T-cell (primary cell): Measurements from ENCODE around the gene CNPY4. TPM values are rescaled to one million over a fixed set of nuclear protein-coding genes. Genes with fewer than 3 reads are reported as not detected.
A peak's percentile ranks its signal among the peaks of the same experiment; 100 is the strongest.

ENCODE experiments used
- ATAC-seq, 4 experiments: fragments of 200-7000 bp in 3 of 4; fragments of 150-1000 bp in 1 of 4; cut with Tn5 transposase; replicated peaks in 1 of 4; 1 replicate in 3 of 4; 2 replicates in 1 of 4; pipeline ENCODE4 v1.10.0; 2021; ENCODE audit warnings: moderate library complexity in 3 of 4, mild to moderate bottlenecking in 2 of 4, moderate number of reproducible peaks in 1 of 4
- CTCF ChIA-PET, 2 donors: fragments of 300-600 bp; sonication (Branson Sonifier 250); formaldehyde crosslinking; loops; one replicate each; lab custom pipeline; 2022; ENCODE audit warnings: antibody characterized with exemption in 2 of 2; lab: Charles Lee
- POLR2A ChIA-PET, 2 donors: fragments of 300-600 bp; sonication (Branson Sonifier 250); formaldehyde crosslinking; loops; one replicate each; lab custom pipeline; 2022; ENCODE audit warnings: antibody characterized with exemption in 2 of 2; lab: Charles Lee
- DNase-seq, 35 experiments: peaks; one replicate each; pipeline versions ENCODE4 v3.0.0 to v3.0.0-alpha.2; 2013 to 2023
- H3K27ac ChIP-seq: one replicate; pipeline ENCODE4 v1.5.1; 2013; ENCODE audit warnings: low read length
- H3K27me3 ChIP-seq, 2 experiments: replicated peaks in 1 of 2; 1 replicate in 1 of 2; 2 replicates in 1 of 2; pipeline versions ENCODE4 v1.6.1 to v1.7.0; 2013; ENCODE audit warnings: low read length in 1 of 2, mixed read lengths in 1 of 2; ENCODE audit not compliant: control insufficient read depth in 2 of 2, insufficient read depth in 2 of 2; ENCODE audit errors: extremely low read depth in 1 of 2
- H3K36me3 ChIP-seq, 2 donors: 1 replicate in 1 of 2; 2 replicates in 1 of 2; pipeline versions ENCODE4 v1.6.1 to v1.7.0; 2013; ENCODE audit warnings: low read length in 1 of 2; ENCODE audit not compliant: control insufficient read depth in 2 of 2, insufficient read depth in 1 of 2; ENCODE audit errors: extremely low read depth in 1 of 2
- H3K4me1 ChIP-seq, 2 experiments: 1 replicate in 1 of 2; 2 replicates in 1 of 2; pipeline versions ENCODE4 v1.6.1 to v1.7.0; 2013; ENCODE audit warnings: low read length in 2 of 2, mixed read lengths in 1 of 2; ENCODE audit not compliant: insufficient read depth in 2 of 2, control insufficient read depth in 1 of 2; ENCODE audit errors: extremely low read depth in 1 of 2
- H3K4me3 ChIP-seq, 2 donors: 1 replicate in 1 of 2; 2 replicates in 1 of 2; pipeline versions ENCODE4 v1.5.1 to v1.7.0; 2013; ENCODE audit warnings: mild to moderate bottlenecking in 2 of 2, low read length in 1 of 2, moderate library complexity in 1 of 2; ENCODE audit not compliant: control insufficient read depth in 1 of 2; ENCODE audit errors: extremely low read depth in 1 of 2
- H3K9me3 ChIP-seq: 2 replicates; pipeline ENCODE4 v1.7.0; 2013
- H3K27ac Mint-ChIP-seq, 2 donors: one replicate each; pipeline ENCODE4 v1.8.0; 2020 to 2021; ENCODE audit warnings: mild to moderate bottlenecking in 2 of 2, mixed read lengths in 2 of 2
- H3K27me3 Mint-ChIP-seq, 2 donors: one replicate each; pipeline ENCODE4 v1.8.0; 2021 to 2022; ENCODE audit warnings: mixed read lengths in 2 of 2
- H3K36me3 Mint-ChIP-seq: one replicate; pipeline ENCODE4 v1.8.0; 2021; ENCODE audit warnings: mixed read lengths
- H3K4me1 Mint-ChIP-seq, 3 donors: one replicate each; pipeline ENCODE4 v1.8.0; 2020 to 2022; ENCODE audit warnings: mixed read lengths in 3 of 3, mild to moderate bottlenecking in 1 of 3
- H3K4me3 Mint-ChIP-seq, 3 donors: one replicate each; pipeline ENCODE4 v1.8.0; 2020 to 2022; ENCODE audit warnings: mild to moderate bottlenecking in 3 of 3, mixed read lengths in 3 of 3, moderate library complexity in 3 of 3
- H3K9me3 Mint-ChIP-seq, 3 donors: one replicate each; pipeline ENCODE4 v1.8.0; 2020 to 2022; ENCODE audit warnings: mixed read lengths in 3 of 3
- WGBS: methylation state at CpG from one replicate; pipeline ENCODE4 v1.1.5; 2013; ENCODE audit warnings: missing lambda C conversion rate; ENCODE audit not compliant: insufficient coverage; 5-methylcytosine and 5-hydroxymethylcytosine counted together
- total RNA-seq, 35 experiments: library from RNA in 6 of 35; stranded (reverse) in 6 of 35; fragments of 120-200 nt in 1 of 35; gene quantifications; one replicate each; pipeline versions ENCODE4 v1.2.1 to v1.2.4 and lab custom pipeline; 2013 to 2026

CNPY4 gene
- total RNA-seq, 5 donors from 2014 or later (not counting 1 experiment from before 2014, with no cell fraction given), result 23.9 to 90.0 (median 79.6) TPM

- Histone ChIP-seq H3K9me3 (no peaks in the 10 kb centered on the region), H3K27ac (no peak overlapping the region), H3K4me1 (peaks cover 18 to 66% of the 10 kb centered on the region in 2 experiments), H3K4me3 (peak overlapping the region in 1 of 2 donors; percentile 79), H3K36me3 (peaks cover 19 to 53% of the 10 kb centered on the region in 2 donors), H3K27me3 (no peaks in the 10 kb centered on the region)
- peaks cover 23% of the 10 kb centered on the region for H3K36me3 Mint-ChIP-seq
- DNase-seq (peak in 7 of 35 experiments; percentile 21 to 62 (median 35)), ATAC-seq (peak in 1 of 4 experiments; percentile 47)
- ChIA-PET CTCF (no interaction called here), POLR2A (interaction anchor here in 1 of 2 donors (0.5 to 1.1 kb wide), 2 partner anchors 10 to 273 kb away, joined by 3 to 5 read pairs; no protein-coding TSS in a partner anchor)
- peak overlapping the region; percentile 75 to 85 (median 81) for H3K4me3 Mint-ChIP-seq
- no peaks in the 10 kb centered on the region for H3K9me3 Mint-ChIP-seq
- H3K27ac Mint-ChIP-seq, result peak overlapping the region; percentile 89 to 91
- peaks cover 57 to 67% (median 64%) of the 10 kb centered on the region in 3 donors for H3K4me1 Mint-ChIP-seq
- WGBS, result 69% methylated on average over 7 of the region's 16 CpGs
- H3K27me3 Mint-ChIP-seq, result no peaks in the 10 kb centered on the region
Measured at GRCh38 chr7:100156331-100157068, 37.1 kb downstream of the CNPY4 start.

- Histone ChIP-seq H3K27me3 (no peaks in the 10 kb centered on the region), H3K9me3 (no peaks in the 10 kb centered on the region), H3K4me1 (peaks cover 19 to 62% of the 10 kb centered on the region in 2 experiments), H3K4me3 (peak overlapping the region in 1 of 2 donors; percentile 79), H3K27ac (peak overlapping the region; percentile 69), H3K36me3 (peaks cover 19 to 48% of the 10 kb centered on the region in 2 donors)
- Mint-ChIP-seq H3K9me3 (no peaks in the 10 kb centered on the region), H3K4me3 (peak overlapping the region; percentile 75 to 85 (median 81)), H3K36me3 (peaks cover 23% of the 10 kb centered on the region), H3K4me1 (peaks cover 54 to 66% (median 64%) of the 10 kb centered on the region in 3 donors), H3K27ac (peak overlapping the region; percentile 89 to 91), H3K27me3 (no peaks in the 10 kb centered on the region)
- no peak for DNase-seq
- no peak for ATAC-seq
- ChIA-PET POLR2A (interaction anchor here in 1 of 2 donors (1.0 to 1.1 kb wide), 2 partner anchors 9 to 20 kb away, joined by 3 to 5 read pairs; partner anchors contain the start of gene GPC2), CTCF (interaction anchor here in 1 of 2 donors (0.6 kb wide), 1 partner anchor 65 kb away, joined by 3 read pairs; no protein-coding TSS in a partner anchor)
- no CpG with 5 or more reads among the region's 5 CpGs for WGBS
Measured at GRCh38 chr7:100157069-100157333, 37.6 kb downstream of the CNPY4 start.

GRCh38 chr7:100157334-100158228 lies 38.1 kb downstream of the CNPY4 start:
- Mint-ChIP-seq H3K4me1 (peaks cover 49 to 63% (median 62%) of the 10 kb centered on the region in 3 donors), H3K4me3 (peak overlapping the region; percentile 75 to 85 (median 81)), H3K36me3 (peaks cover 17% of the 10 kb centered on the region), H3K27me3 (no peaks in the 10 kb centered on the region), H3K27ac (peak overlapping the region; percentile 89 to 91), H3K9me3 (no peaks in the 10 kb centered on the region)
- DNase-seq (no peak), ATAC-seq (peak in 2 of 4 experiments; percentile 4 to 10)
- Histone ChIP-seq H3K36me3 (peaks cover 19 to 42% of the 10 kb centered on the region in 2 donors), H3K4me3 (peak overlapping the region; percentile 67 to 79), H3K9me3 (no peaks in the 10 kb centered on the region), H3K27ac (peak overlapping the region; percentile 69), H3K4me1 (peaks cover 22 to 63% of the 10 kb centered on the region in 2 experiments), H3K27me3 (no peaks in the 10 kb centered on the region)
- ChIA-PET POLR2A (interaction anchor here in 1 of 2 donors (0.5 to 1.1 kb wide), 3 partner anchors 9 to 20 kb away, joined by 3 to 7 read pairs (median 5); partner anchors contain the start of gene GPC2), CTCF (interaction anchor here in 1 of 2 donors (0.6 to 1.1 kb wide), 2 partner anchors 25 to 65 kb away, joined by 3 read pairs; no protein-coding TSS in a partner anchor)
- 39% methylated on average over 11 of the region's 32 CpGs for WGBS

- ChIA-PET CTCF (interaction anchor here (0.6 to 1.1 kb wide), 3 partner anchors 10 to 388 kb away, joined by 3 to 6 read pairs (median 3); partner anchors contain the start of gene LAMTOR4 (in 1 of the 2)), POLR2A (interaction anchor here in 1 of 2 donors (0.6 kb wide), 1 partner anchor 20 kb away, joined by 6 read pairs; no protein-coding TSS in a partner anchor)
- Mint-ChIP-seq H3K9me3 (no peaks in the 10 kb centered on the region), H3K27me3 (no peaks in the 10 kb centered on the region), H3K4me1 (peaks cover 52 to 68% (median 67%) of the 10 kb centered on the region in 3 donors), H3K4me3 (peak within 1 kb of the TSS; percentile 75 to 85 (median 81)), H3K27ac (peak within 1 kb of the TSS; percentile 89 to 91), H3K36me3 (peaks cover 14% of the 10 kb centered on the region)
- DNase-seq (peak; percentile 72 to 94 (median 89)), ATAC-seq (peak; percentile 85 to 88 (median 86))
- peaks cover 19 to 34% of the 10 kb centered on the region in 2 donors for H3K36me3 ChIP-seq
- WGBS, result under 1% methylated on average over 72 of the region's 87 CpGs
- peaks cover 31 to 68% of the 10 kb centered on the region in 2 experiments for H3K4me1 ChIP-seq
- peak within 1 kb of the TSS; percentile 69 for H3K27ac ChIP-seq
- peak within 1 kb of the TSS; percentile 67 to 79 for H3K4me3 ChIP-seq
- H3K27me3 ChIP-seq, result no peaks in the 10 kb centered on the region
- no peaks in the 10 kb centered on the region for H3K9me3 ChIP-seq
Measured at GRCh38 chr7:100158229-100159098, 39.0 kb downstream of the CNPY4 start, which contains the start of gene TRAPPC14. TSS of gene TRAPPC14 (minus strand) at chr7:100158723. CDS start at chr7:100158499, 224 bp downstream.

GRCh38 chr7:100159099-100159623 lies 39.7 kb downstream of the CNPY4 start:
- peak overlapping the region; percentile 68 for H3K27ac ChIP-seq
- Mint-ChIP-seq H3K9me3 (no peaks in the 10 kb centered on the region), H3K27me3 (no peaks in the 10 kb centered on the region), H3K4me1 (peaks cover 52 to 70% (median 67%) of the 10 kb centered on the region in 3 donors), H3K27ac (peak overlapping the region; percentile 84 to 86), H3K36me3 (peaks cover 9% of the 10 kb centered on the region), H3K4me3 (peak overlapping the region; percentile 74 to 85 (median 77))
- peak overlapping the region; percentile 67 to 79 for H3K4me3 ChIP-seq
- H3K9me3 ChIP-seq, result no peaks in the 10 kb centered on the region
- ChIA-PET CTCF (interaction anchor here in 1 of 2 donors (0.6 kb wide), 2 partner anchors 11 to 387 kb away, joined by 3 to 6 read pairs; partner anchors contain the start of gene LAMTOR4), POLR2A (interaction anchor here in 1 of 2 donors (0.6 kb wide), 1 partner anchor 21 kb away, joined by 6 read pairs; no protein-coding TSS in a partner anchor)
- peaks cover 19 to 31% of the 10 kb centered on the region in 2 donors for H3K36me3 ChIP-seq
- WGBS, result no CpG with 5 or more reads among the region's 7 CpGs
- ATAC-seq (no peak), DNase-seq (no peak)
- H3K4me1 ChIP-seq, result peaks cover 38 to 75% of the 10 kb centered on the region in 2 experiments
- H3K27me3 ChIP-seq, result no peaks in the 10 kb centered on the region
